ENCODE data around the gene BCR. TPM values are rescaled to one million over a fixed set of nuclear protein-coding genes. Genes with fewer than 3 reads are reported as not detected.

The BCR gene
- total and polyA plus RNA-seq, 2 of the 4 experiments (the other 2 are of a cell fraction): 28.9 to 44.6 TPM

DNA sequence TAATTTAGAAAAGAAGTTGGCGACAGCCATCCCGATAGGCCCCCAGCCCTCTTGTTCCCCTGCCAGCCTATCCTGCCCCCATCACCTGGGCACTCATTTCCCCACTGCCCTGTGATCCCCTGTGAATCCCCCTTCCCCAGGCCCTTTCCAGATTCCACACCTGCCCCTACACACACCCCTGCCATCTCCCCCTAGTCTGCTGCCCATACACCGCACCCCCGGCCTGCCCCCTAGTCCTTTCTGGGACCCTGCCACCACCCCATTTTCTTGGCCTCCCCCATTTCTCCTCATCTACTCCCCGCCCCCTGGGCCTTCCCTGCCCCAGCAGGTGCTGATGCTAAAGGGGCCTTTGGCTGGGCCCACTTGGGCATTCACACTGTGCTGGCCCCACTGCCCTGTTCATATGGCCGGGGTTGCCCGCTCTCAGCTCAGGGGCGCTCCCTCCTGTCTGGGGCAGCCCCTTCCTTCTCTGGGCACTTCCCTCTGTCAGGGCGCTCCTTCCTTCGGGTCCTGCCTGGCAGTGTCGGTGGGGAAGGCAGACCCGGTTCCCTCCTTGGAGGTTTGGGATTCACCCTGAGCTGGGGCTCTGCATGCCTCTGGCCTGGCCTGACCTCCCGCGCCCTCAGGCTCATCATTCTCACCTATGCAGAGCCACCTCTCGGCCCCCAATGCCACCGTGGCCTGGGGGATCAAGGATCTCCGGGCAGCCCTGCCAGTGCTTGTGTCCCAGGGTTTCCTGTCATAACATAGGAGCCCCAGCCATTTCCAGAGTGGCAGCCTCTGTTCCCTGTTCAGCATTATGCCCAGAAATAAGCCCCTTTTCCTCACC, 108.2 kb downstream of the BCR start:
- in situ Hi-C loops (cut with MboI; ENCODE audit: low sequenced_read_pairs): loop anchor here (25.0 kb wide), 1 partner anchor 326 kb away; no protein-coding TSS in a partner anchor
- no peak overlapping the region for H2AK5ac ChIP-seq (ENCODE audit: low read depth, low read length)

More for the DNA sequence above, 108.2 kb downstream of the BCR start:
- H2BK20ac ChIP-seq (ENCODE audit: low read depth, low read length): no peak overlapping the region
- ChIA-PET POLR2A (ENCODE audit: unreplicated experiment) (no interaction called here), CTCF (interaction anchor here (0.6 to 1.4 kb wide), 2 partner anchors 115 to 160 kb away, joined by 3 to 7 read pairs; no protein-coding TSS in a partner anchor)
- peaks cover 0 to 1% of the 10 kb centered on the region in 2 experiments; a peak in 1 of 4 replicates for H3K79me1 ChIP-seq (ENCODE audit: low read depth in 1 of 2, low read length in 2 of 2)
- no peak overlapping the region for H3K9ac ChIP-seq (ENCODE audit: low read depth, low read length)
- 91% methylated on average over 8 of the region's 17 CpGs; no CpG with 5 or more reads in 1 of the 2 experiments for WGBS, 2 experiments (ENCODE audit: extremely low coverage in 2 of 2, insufficient read length in 1 of 2)
- no peak overlapping the region for H4K8ac ChIP-seq (ENCODE audit: low read depth in 2 of 2, low read length in 2 of 2)
- H3K18ac ChIP-seq (ENCODE audit: low read depth, low read length): no peak overlapping the region
- H3K27ac ChIP-seq (ENCODE audit: insufficient read depth, low read length): no peak overlapping the region
- no peaks in the 10 kb centered on the region for H3K4me1 ChIP-seq (ENCODE audit: control insufficient read depth, insufficient read depth, low read length)
- no TSS peak for BruUV-seq (replicated peaks)
- H2BK15ac ChIP-seq (ENCODE audit: low read depth, low read length): no peak overlapping the region
- no peak for TF ChIP-seq CEBPB (IDR thresholded peaks at IDR 0.05; ENCODE audit: low read depth, low read length)
- no peak for TF ChIP-seq RFX5 (IDR thresholded peaks at IDR 0.05; ENCODE audit: low read depth, low read length)
- TF ChIP-seq CTCF (conservative IDR thresholded peaks at IDR 0.05; ENCODE audit: low read depth, low read length): no peak
- no peak for TF ChIP-seq BHLHE40 (IDR thresholded peaks at IDR 0.05; ENCODE audit: low read depth, low read length)
- no peak for TF ChIP-seq SMC3 (IDR thresholded peaks at IDR 0.05; ENCODE audit: low read depth, low read length)
- no peak for TF ChIP-seq FOS (IDR thresholded peaks at IDR 0.05; ENCODE audit: low read depth, low read length)
- no peak for TF ChIP-seq NFE2L2 (IDR thresholded peaks at IDR 0.05; ENCODE audit: low read depth, low read length)
- TF ChIP-seq RCOR1 (IDR thresholded peaks at IDR 0.05; ENCODE audit: insufficient replicate concordance, low read length): no peak
- no peak for TF ChIP-seq MAZ (IDR thresholded peaks at IDR 0.05; ENCODE audit: borderline replicate concordance, low read depth, low read length)
- TF ChIP-seq POLR2A (IDR thresholded peaks at IDR 0.05; ENCODE audit: low read depth, low read length): no peak
- no peak for TF ChIP-seq CHD1 (IDR thresholded peaks at IDR 0.05; ENCODE audit: low read depth, low read length)
- TF ChIP-seq MAFK (IDR thresholded peaks at IDR 0.05; ENCODE audit: low read depth, low read length): no peak
- TF ChIP-seq, protein P1, sequence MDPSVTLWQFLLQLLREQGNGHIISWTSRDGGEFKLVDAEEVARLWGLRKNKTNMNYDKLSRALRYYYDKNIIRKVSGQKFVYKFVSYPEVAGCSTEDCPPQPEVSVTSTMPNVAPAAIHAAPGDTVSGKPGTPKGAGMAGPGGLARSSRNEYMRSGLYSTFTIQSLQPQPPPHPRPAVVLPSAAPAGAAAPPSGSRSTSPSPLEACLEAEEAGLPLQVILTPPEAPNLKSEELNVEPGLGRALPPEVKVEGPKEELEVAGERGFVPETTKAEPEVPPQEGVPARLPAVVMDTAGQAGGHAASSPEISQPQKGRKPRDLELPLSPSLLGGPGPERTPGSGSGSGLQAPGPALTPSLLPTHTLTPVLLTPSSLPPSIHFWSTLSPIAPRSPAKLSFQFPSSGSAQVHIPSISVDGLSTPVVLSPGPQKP (IDR thresholded peaks at IDR 0.05; ENCODE audit: borderline replicate concordance, low read depth, low read length): no peak
- no peak for TF ChIP-seq RAD21 (IDR thresholded peaks at IDR 0.05; ENCODE audit: low read length)
- no peaks in the 10 kb centered on the region for H3K27me3 ChIP-seq (ENCODE audit: control insufficient read depth, insufficient read depth, low read length)
- H3K56ac ChIP-seq (ENCODE audit: extremely low read depth, insufficient read depth, low read length): no peak overlapping the region
- no peak overlapping the region for H3K23ac ChIP-seq (ENCODE audit: low read depth, low read length)
- ATAC-seq (ENCODE audit: low read depth) (no peak), DNase-seq (no peak)
- no peak overlapping the region for H2BK120ac ChIP-seq (ENCODE audit: low read depth, low read length)
- no peak overlapping the region for H3K4me2 ChIP-seq (ENCODE audit: low read depth, low read length)
- peaks cover 6% of the 10 kb centered on the region; the same call in 1 of the 2 replicates for H4K20me1 ChIP-seq (ENCODE audit: insufficient read depth, low read length)
- no peak overlapping the region for H4K91ac ChIP-seq (ENCODE audit: insufficient read depth, low read depth, low read length)
- H4K5ac ChIP-seq (ENCODE audit: low read depth, low read length): no peak overlapping the region
- H3K9me3 ChIP-seq (ENCODE audit: control insufficient read depth, insufficient read depth, low read length): no peaks in the 10 kb centered on the region
- H3K4ac ChIP-seq (ENCODE audit: low read depth, low read length): no peak overlapping the region
- dilution Hi-C loops (cut with HindIII; ENCODE audit: low sequenced_read_pairs, unreplicated experiment): no loop called here
- H2AFZ ChIP-seq (replicated peaks; ENCODE audit: low read length, poor library complexity): no peak overlapping the region
- H3K9me1 ChIP-seq (ENCODE audit: insufficient read depth, low read length): 0 out of 2 replicates have a peak, but pooled peaks cover 11% of the 10 kb centered on the region
- H3K4me3 ChIP-seq (ENCODE audit: insufficient read depth, low read depth, low read length): no peak overlapping the region
- H3K36me3 ChIP-seq (ENCODE audit: control insufficient read depth, insufficient read depth, low read length): peaks cover 47% of the 10 kb centered on the region
- H3K14ac ChIP-seq (replicated peaks; ENCODE audit: low read depth, low read length): no peak overlapping the region
- H2BK5ac ChIP-seq (ENCODE audit: low read depth, low read length, poor library complexity, severe bottlenecking): no peak overlapping the region
- intact Hi-C loops (cut with micrococcal nuclease): no loop called here
- peak overlapping the region; percentile 42 for H2AK9ac ChIP-seq (replicated peaks; ENCODE audit: low read depth, low read length, poor library complexity)

All from IMR-90 (cell line).